Spleen (tissue), 11 donors: ENCODE measurements around the gene KIF16B. TPM values are rescaled to one million over a fixed set of nuclear protein-coding genes. Genes with fewer than 3 reads are reported as not detected.
A peak's percentile ranks its signal among the peaks of the same experiment; 100 is the strongest.

Source experiments
- DNase-seq: peaks from one replicate; pipeline ENCODE4 v3.0.0-alpha.2; 2020
- H3K27ac ChIP-seq, 8 donors: fragments of 200-600 bp; sonication (generic) in 7 of 8; 1 replicate in 4 of 8; 2 replicates in 4 of 8; pipeline versions ENCODE4 v1.5.0 to v1.8.0; 2016 to 2021; ENCODE audit warnings: inconsistent platforms in 4 of 8, mild to moderate bottlenecking in 4 of 8, moderate library complexity in 1 of 8
- H3K27me3 ChIP-seq, 7 donors: fragments of 200-600 bp; sonication (generic) in 6 of 7; replicated peaks in 1 of 7; 1 replicate in 4 of 7; 2 replicates in 3 of 7; pipeline versions ENCODE4 v1.5.0 to v1.8.0; 2016 to 2021; ENCODE audit warnings: inconsistent platforms in 3 of 7, mild to moderate bottlenecking in 1 of 7
- H3K36me3 ChIP-seq, 6 donors: fragments of 200-600 bp; sonication (generic) in 5 of 6; 1 replicate in 4 of 6; 2 replicates in 2 of 6; pipeline versions ENCODE4 v1.5.0 to v1.8.0; 2016 to 2021; ENCODE audit warnings: inconsistent platforms in 2 of 6
- H3K4me1 ChIP-seq, 6 donors: fragments of 200-600 bp; sonication (generic) in 5 of 6; 1 replicate in 3 of 6; 2 replicates in 3 of 6; pipeline versions ENCODE4 v1.5.0 to v1.8.0; 2016 to 2021; ENCODE audit warnings: inconsistent platforms in 3 of 6
- H3K4me3 ChIP-seq, 8 donors: fragments of 200-600 bp; sonication (generic) in 7 of 8; 1 replicate in 4 of 8; 2 replicates in 4 of 8; pipeline versions ENCODE4 v1.5.0 to v1.8.0; 2016 to 2021; ENCODE audit warnings: inconsistent platforms in 4 of 8, mild to moderate bottlenecking in 4 of 8, moderate library complexity in 2 of 8
- H3K9me3 ChIP-seq, 8 donors: fragments of 200-600 bp; sonication (generic) in 7 of 8; 1 replicate in 4 of 8; 2 replicates in 4 of 8; pipeline versions ENCODE4 v1.5.0 to v1.8.0; 2016 to 2021; ENCODE audit warnings: inconsistent platforms in 4 of 8
- POLR2A ChIP-seq, 3 donors: fragments of 450-650 bp; IDR thresholded peaks; one replicate each; pipeline ENCODE4 v1.5.1; 2017; ENCODE audit warnings: antibody characterized with exemption in 3 of 3, mild to moderate bottlenecking in 1 of 3
- POLR2AphosphoS5 ChIP-seq, 3 donors: sonication (generic); formaldehyde crosslinking; IDR thresholded peaks; one replicate each; pipeline ENCODE4 v1.5.1; 2017; ENCODE audit warnings: antibody characterized with exemption in 3 of 3
- WGBS, 5 donors: extraction: QIAGEN DNeasy Blood & Tissue Kit in 3 of 5; methylation state at CpG; one replicate each; pipeline versions ENCODE4 v1.1.5 to v1.1.7; 2013 to 2018; 5-methylcytosine and 5-hydroxymethylcytosine counted together
- intact Hi-C: fragments of 100-400 bp; cut with DNase I; formaldehyde crosslinking; loops from one replicate; pipeline ENCODE4 v1.15.0; 2023; ENCODE audit warnings: low total_unique reads
- polyA plus RNA-seq, 3 donors: library from polyadenylated mRNA; stranded (reverse); fragments of 200-250 nt; gene quantifications; one replicate each; pipeline ENCODE4 v1.2.1, GENCODE V29; 2013
- total RNA-seq, 7 donors: library from RNA; depleted of rRNA in 3 of 7; stranded (reverse); fragments of >200 nt in 3 of 7; fragmentation: NEBNext Ultra II Directional in 4 of 7; extraction: Animal tissue kit (Norgen Biotek cat#: 25700) in 4 of 7; gene quantifications; one replicate each; pipeline versions ENCODE4 v1.1.0 to v1.2.1, GENCODE V29; 2016 to 2021
- TF ChIP-seq, protein P1 (sequence below), 11 experiments: fragments of 200-600 bp in 7 of 11; fragments of 450-650 bp in 4 of 11; sonication (generic) in 4 of 11; IDR thresholded peaks in 8 of 11; conservative IDR thresholded peaks in 3 of 11; 1 replicate in 7 of 11; 2 replicates in 4 of 11; pipeline versions ENCODE4 v1.4.0 to v1.8.0; 2016 to 2021; ENCODE audit warnings: antibody characterized with exemption in 11 of 11, inconsistent platforms in 4 of 11, mild to moderate bottlenecking in 1 of 11
- donor health status: healthy with polysubstance abuse.
- donor health status: DM: no; HTN: no; CAD: no; lungs with moderate emphysema.
- donor health status: DM: no; HTN: no; CAD: no.
- donor health status: Bipolar disorder and iron deficiency.
- donor health status: healthy.
- donor health status: DM: no; HTN: no; CAD: no.
- donor health status: DM: yes; HTN: yes; CAD: no.

KIF16B gene
- total and polyA plus RNA-seq, 10 donors, result 3.0 to 30.1 (median 21.2) TPM

DNA sequence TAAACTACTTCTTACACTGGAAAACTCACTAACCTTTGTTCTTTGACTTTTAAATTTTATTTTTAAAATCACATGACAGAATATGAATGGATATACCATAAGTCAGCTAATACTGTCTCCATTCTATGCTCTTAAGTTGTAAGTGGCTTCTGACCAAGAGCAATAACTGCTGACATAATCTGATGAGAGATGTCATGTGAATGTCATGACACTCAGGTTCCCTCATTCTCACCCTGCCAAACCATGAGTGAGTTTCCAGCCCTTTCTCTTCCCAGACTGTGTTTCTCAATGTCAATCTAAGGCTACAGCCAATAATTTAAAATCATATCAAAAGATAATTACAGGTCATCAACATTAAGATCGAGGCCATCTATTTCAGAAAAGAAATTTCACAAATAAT, 39.7 kb downstream of the KIF16B start:
- Histone ChIP-seq H3K36me3 (no peaks in the 10 kb centered on the region), H3K4me1 (peaks cover 0 to 12% (median 2%) of the 10 kb centered on the region in 6 donors), H3K9me3 (no peaks in the 10 kb centered on the region), H3K4me3 (no peak overlapping the region), H3K27ac (peak overlapping the region in 1 of 8 donors; percentile 7), H3K27me3 (no peaks in the 10 kb centered on the region)
- DNase-seq, result no peak
- intact Hi-C loops, result no loop called here
- TF ChIP-seq, protein P1, sequence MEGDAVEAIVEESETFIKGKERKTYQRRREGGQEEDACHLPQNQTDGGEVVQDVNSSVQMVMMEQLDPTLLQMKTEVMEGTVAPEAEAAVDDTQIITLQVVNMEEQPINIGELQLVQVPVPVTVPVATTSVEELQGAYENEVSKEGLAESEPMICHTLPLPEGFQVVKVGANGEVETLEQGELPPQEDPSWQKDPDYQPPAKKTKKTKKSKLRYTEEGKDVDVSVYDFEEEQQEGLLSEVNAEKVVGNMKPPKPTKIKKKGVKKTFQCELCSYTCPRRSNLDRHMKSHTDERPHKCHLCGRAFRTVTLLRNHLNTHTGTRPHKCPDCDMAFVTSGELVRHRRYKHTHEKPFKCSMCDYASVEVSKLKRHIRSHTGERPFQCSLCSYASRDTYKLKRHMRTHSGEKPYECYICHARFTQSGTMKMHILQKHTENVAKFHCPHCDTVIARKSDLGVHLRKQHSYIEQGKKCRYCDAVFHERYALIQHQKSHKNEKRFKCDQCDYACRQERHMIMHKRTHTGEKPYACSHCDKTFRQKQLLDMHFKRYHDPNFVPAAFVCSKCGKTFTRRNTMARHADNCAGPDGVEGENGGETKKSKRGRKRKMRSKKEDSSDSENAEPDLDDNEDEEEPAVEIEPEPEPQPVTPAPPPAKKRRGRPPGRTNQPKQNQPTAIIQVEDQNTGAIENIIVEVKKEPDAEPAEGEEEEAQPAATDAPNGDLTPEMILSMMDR (IDR thresholded peaks at IDR 0.05 in 8 of 11, conservative IDR thresholded peaks at IDR 0.05 in 3 of 11), result no peak
- no peak for TF ChIP-seq POLR2A (IDR thresholded peaks at IDR 0.05)
- TF ChIP-seq POLR2AphosphoS5 (IDR thresholded peaks at IDR 0.05), result no peak
- 60 to 80% (median 71%) methylated on average over 1 of the region's 1 CpG for WGBS, 5 donors

DNA sequence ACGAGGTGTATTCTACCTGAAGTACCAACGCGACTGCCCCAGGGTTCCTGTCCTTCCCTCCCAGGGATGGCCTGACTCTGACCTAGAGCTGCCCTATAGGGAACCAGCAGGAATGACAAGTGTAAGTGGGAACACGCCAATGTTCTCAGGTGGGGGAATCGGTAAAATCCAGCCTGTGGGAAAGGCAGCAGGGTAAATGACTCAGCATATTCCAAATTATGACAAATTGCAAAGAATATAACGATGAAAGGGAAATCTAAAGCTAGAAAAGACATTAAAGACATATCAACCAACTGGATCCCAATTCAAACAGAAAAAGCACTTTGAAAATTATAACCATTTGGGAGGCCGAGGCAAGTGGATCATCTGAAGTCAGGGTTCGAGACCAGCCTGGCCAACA, 41.8 kb downstream of the KIF16B start:
- no peak for TF ChIP-seq POLR2AphosphoS5 (IDR thresholded peaks at IDR 0.05)
- no peak for TF ChIP-seq POLR2A (IDR thresholded peaks at IDR 0.05)
- TF ChIP-seq, protein P1 (IDR thresholded peaks at IDR 0.05 in 8 of 11, conservative IDR thresholded peaks at IDR 0.05 in 3 of 11), result no peak
- Histone ChIP-seq H3K9me3 (no peaks in the 10 kb centered on the region), H3K4me3 (no peak overlapping the region), H3K27ac (no peak overlapping the region), H3K4me1 (peaks cover 0 to 3% (median 1%) of the 10 kb centered on the region in 6 donors), H3K36me3 (peaks cover 0 to 18% (median 3%) of the 10 kb centered on the region in 6 donors), H3K27me3 (no peaks in the 10 kb centered on the region)
- intact Hi-C loops, result no loop called here
- 88 to 98% (median 91%) methylated on average over 8 of the region's 8 CpGs for WGBS, 5 donors
- no peak for DNase-seq

DNA sequence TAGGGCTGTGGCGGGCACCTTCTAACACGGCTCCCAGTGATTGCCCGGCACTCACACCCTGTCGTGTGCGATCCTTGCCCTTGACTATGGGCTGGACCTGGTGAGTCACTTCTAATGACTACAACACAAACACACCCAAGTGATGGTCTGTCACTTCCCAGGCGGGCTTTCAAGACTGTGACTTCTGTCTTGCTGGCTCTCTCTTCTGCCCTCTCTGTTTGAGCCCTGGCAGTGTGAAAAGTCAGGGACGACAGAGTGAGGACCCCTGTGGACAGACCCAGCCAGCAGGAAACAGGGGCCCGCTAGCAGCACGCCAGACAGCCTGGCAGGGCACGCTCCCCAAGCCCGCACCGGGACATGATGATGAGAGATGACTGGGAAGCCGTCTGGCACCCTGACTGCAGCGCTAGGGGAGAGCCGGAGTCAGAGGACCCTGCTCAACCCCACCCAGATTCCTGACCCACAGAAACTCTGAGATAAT, 43.0 kb downstream of the KIF16B start:
- peaks cover 0 to 30% (median 6%) of the 10 kb centered on the region in 6 donors for H3K36me3 ChIP-seq
- WGBS, 5 donors, result 87 to 96% (median 93%) methylated on average over 15 of the region's 15 CpGs
- no peak overlapping the region for H3K4me3 ChIP-seq
- TF ChIP-seq POLR2A (IDR thresholded peaks at IDR 0.05), result no peak
- no peak for TF ChIP-seq POLR2AphosphoS5 (IDR thresholded peaks at IDR 0.05)
- TF ChIP-seq, protein P1 (IDR thresholded peaks at IDR 0.05 in 8 of 11, conservative IDR thresholded peaks at IDR 0.05 in 3 of 11), result no peak
- intact Hi-C loops, result no loop called here
- H3K27ac ChIP-seq, result no peak overlapping the region
- no peak for DNase-seq
- peaks cover 0 to 1% (median 0%) of the 10 kb centered on the region in 8 donors for H3K9me3 ChIP-seq
- no peaks in the 10 kb centered on the region for H3K27me3 ChIP-seq
- no peaks in the 10 kb centered on the region for H3K4me1 ChIP-seq

DNA sequence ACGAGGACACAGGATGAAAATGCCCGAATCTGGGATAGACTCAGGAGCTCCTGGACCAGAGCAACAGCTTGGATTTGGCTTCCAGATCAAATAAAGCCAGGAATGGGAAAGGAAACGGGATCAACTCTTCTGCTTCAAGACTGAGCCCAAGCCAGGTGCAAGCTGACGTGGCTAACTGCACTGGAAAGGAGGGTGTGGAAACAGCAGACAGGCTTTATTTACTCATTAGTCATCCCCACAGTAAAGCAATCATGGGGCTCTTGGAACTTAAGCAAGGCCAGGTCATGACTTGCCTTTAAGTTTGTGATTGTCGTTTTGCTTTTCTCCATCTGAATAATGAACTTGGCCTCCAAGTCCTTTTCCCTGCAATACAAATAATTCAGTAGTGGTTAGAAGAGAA, 45.2 kb downstream of the KIF16B start:
- WGBS, 5 donors, result 73 to 87% (median 77%) methylated on average over 5 of the region's 5 CpGs
- no peaks in the 10 kb centered on the region for H3K27me3 ChIP-seq
- no peaks in the 10 kb centered on the region for H3K4me1 ChIP-seq
- DNase-seq, result no peak
- intact Hi-C loops, result no loop called here
- peaks cover 0 to 20% (median 4%) of the 10 kb centered on the region in 8 donors for H3K9me3 ChIP-seq
- no peak overlapping the region for H3K27ac ChIP-seq
- TF ChIP-seq POLR2A (IDR thresholded peaks at IDR 0.05) (no peak), POLR2AphosphoS5 (IDR thresholded peaks at IDR 0.05) (no peak)
- TF ChIP-seq, protein P1 (IDR thresholded peaks at IDR 0.05 in 8 of 11, conservative IDR thresholded peaks at IDR 0.05 in 3 of 11), result no peak
- H3K36me3 ChIP-seq, result peaks cover 0 to 40% (median 8%) of the 10 kb centered on the region in 6 donors
- no peak overlapping the region for H3K4me3 ChIP-seq
